GM12801 (cell line): ENCODE measurements around the gene EBF3.

Experiments used
- TF ChIP-seq, protein P1 (sequence below): IDR thresholded peaks from one replicate; pipeline ENCODE4 v1.5.1; 2011; ENCODE audit warnings: control low read depth; ENCODE audit not compliant: insufficient read length; ENCODE audit errors: extremely low read depth

Gene EBF3

DNA sequence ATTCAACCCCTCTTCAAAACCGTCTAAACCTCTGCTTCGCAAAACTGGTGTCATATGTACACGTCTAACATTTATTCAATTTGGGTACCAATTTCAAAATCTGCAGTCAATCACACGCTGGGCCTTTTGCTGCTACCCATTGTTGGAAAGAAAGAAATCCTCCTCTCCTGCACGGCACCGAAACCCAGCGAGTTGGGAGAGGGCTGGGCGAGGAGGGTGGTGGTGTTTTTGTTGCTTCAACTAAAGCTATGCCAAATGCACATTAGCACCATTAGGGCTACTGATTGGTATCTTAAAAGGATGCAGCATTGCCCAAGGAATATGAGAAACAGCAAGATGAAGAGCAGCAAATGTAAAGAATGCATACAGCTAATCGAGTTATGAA, 7.8 kb downstream of the EBF3 start:
- TF ChIP-seq, protein P1, sequence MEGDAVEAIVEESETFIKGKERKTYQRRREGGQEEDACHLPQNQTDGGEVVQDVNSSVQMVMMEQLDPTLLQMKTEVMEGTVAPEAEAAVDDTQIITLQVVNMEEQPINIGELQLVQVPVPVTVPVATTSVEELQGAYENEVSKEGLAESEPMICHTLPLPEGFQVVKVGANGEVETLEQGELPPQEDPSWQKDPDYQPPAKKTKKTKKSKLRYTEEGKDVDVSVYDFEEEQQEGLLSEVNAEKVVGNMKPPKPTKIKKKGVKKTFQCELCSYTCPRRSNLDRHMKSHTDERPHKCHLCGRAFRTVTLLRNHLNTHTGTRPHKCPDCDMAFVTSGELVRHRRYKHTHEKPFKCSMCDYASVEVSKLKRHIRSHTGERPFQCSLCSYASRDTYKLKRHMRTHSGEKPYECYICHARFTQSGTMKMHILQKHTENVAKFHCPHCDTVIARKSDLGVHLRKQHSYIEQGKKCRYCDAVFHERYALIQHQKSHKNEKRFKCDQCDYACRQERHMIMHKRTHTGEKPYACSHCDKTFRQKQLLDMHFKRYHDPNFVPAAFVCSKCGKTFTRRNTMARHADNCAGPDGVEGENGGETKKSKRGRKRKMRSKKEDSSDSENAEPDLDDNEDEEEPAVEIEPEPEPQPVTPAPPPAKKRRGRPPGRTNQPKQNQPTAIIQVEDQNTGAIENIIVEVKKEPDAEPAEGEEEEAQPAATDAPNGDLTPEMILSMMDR = no peak

DNA sequence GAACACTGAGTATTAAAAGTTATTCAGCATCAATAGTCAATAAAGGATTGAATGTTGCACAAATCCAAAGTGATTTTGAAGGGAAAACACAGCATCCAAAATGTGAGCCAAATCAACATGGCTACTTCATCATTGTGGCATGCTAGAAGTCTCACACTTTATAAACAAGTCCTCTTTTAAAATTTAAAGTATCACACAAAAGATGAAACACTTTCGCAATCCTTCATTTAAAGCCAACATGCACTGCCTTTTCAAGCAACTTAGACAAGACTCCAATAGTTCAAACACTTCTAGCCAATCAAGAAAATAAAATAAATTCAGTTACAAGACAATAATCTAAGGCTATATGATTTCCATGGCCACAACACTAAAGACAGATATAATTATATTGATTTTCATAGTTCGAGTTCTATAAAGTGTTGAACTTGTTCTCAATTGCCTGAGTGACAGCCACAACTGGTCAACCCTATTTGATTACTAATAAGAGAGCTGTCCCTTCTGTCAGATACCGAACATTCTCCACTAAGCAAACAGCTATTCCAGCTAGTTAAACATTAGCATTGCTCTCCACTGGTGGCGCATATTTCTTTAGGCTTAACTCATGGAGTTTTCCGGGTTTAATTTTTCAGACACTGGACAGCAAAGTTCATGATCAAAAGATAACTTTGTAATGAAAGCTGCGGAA, 8.3 kb downstream of the EBF3 start:
- TF ChIP-seq, protein P1 = no peak

DNA sequence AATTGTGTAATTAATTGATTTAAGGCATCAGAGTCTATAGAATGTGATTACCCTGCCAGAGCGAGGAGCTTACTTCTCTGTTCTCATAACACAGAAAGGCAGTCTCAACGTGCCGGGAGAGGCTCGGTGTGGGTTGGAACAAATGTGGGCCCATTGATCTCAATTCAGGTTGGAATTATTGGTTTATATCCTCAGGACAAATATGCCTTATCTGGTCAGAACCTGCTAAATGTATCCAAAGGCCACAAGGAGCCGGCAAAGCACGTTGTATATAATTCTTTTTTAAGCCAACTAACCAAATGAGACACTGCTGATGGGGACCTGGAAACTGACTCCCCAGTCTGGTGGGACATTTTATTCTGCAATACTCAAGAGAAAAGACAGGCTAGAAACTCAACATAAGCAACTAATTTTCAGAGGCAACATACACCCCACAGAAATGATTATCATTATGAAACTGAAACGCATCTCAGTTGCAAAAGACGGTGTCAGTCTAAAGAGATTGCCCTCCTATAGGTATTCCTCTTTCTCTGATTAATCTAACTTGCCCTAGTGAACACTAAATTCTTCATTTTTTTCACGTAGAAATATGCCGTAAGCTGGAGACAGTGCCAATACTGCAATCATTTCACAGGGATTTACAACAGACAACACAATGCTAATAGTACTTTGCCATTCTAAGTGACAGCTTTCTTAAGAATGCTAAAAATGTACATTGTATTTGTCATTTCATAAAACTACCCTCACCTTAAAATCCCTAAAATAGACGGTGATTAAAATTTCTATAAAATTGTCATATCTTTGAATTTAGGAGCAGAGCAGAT, 9.4 kb downstream of the EBF3 start:
- TF ChIP-seq, protein P1 = no peak

DNA sequence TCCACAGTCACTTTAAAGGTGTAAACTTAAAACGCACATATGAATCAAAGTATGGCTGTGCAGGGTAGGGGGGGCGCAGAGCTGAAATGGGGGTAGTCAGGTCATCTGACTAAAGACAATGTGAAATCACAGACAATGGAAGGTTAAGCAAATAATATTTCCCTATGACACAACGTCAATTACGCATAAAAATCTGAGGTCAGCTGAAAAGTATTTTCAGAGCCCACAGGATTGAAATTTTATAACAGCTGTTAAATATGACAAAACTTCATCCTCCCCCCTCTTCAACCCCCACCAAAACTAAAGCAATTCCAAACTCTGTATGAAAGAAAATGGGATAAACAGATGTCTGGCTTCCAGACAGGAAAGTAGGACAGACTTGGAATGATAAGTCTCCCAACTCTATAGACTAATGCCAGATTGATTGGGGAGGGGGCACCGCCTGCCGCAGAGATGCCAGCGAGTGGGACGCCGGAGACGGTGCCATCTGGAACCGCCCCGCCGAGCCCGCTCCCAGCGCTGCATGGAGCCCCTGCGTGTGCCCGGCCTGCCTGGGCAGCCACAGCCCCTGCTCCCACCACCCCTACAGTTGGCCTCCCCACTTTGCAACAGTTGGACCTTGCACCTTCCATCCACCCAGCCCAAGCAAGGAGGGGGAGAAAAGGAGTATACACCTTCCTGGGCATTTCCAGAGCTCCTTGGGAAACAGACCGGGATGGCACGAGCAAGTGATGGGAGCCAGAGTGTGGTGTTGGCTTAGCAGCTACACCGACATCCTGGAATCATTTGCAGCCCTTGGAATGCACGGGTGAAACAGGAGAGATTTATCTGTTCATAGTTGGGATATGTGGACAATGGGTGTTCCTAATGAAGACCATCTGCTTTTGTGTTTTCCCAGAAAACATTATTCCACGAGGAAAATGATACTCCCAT, 10.7 kb downstream of the EBF3 start:
- TF ChIP-seq, protein P1 = no peak

DNA sequence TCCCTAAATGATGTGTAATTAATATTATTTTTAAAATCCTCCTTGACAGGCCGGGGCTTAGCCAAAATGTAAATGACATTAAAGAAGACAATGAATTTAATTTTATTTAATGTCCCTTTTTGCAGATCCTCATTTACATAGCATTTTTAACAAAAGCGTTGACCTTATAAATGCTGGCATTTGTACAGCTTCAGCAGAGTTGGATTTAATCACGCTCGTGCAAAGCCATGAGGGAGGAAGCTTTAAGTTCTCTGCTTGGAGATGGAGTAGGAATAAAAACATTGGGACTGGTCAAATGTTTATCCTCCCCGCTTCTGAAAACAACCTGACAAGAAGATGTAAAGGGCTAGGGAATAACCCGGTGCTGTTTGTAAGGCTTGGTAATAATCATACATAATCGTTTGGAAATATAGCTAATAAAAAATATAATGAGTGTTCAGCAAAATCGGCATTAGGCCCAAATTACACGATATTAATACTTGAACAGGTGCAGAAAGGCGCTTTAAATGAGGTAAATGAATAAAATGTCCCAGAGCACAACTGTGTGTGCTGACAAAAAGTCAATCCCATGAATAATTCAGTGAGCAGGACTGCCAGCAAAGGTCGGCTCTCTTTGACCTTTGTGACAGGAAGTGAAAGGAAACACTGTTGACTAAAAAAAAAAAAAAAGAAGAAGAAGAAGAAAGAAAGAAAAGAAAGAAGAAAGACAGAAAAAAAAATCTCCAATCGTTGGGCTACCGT, 11.5 kb downstream of the EBF3 start:
- TF ChIP-seq, protein P1 = no peak

DNA sequence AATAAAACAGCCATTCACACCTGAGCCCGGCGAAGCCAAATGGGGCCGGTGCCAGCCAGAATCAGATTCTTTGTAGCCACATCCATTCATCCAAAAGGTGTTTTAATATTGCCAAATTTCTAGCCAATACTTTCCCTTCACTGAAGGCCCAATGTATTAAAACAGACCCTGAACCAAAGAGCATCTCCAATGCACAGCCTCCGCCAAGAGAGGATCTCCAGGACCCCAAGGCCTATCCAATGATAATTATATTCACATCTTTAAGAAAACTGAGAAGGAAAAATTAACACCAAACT, 12.2 kb downstream of the EBF3 start:
- TF ChIP-seq, protein P1 = no peak
